Suprapubic skin (tissue), 4 donors: ENCODE measurements around the gene LARGE1. TPM values are rescaled to one million over a fixed set of nuclear protein-coding genes. Genes with fewer than 3 reads are reported as not detected.

Experiments
- DNase-seq, 2 donors: peaks; one replicate each; pipeline ENCODE4 v3.0.0-alpha.2; 2019; ENCODE audit warnings: low spot score in 2 of 2
- H3K27ac ChIP-seq: fragments of 200-600 bp; sonication (generic); one replicate; pipeline ENCODE4 v1.5.1; 2019
- H3K27me3 ChIP-seq: fragments of 200-600 bp; sonication (generic); one replicate; pipeline ENCODE4 v1.5.1; 2019
- H3K36me3 ChIP-seq: fragments of 200-600 bp; sonication (generic); one replicate; pipeline ENCODE4 v1.5.1; 2019
- H3K4me1 ChIP-seq: fragments of 200-600 bp; sonication (generic); one replicate; pipeline ENCODE4 v1.5.1; 2019
- H3K4me3 ChIP-seq: fragments of 200-600 bp; sonication (generic); one replicate; pipeline ENCODE4 v1.5.1; 2019; ENCODE audit warnings: mild to moderate bottlenecking
- H3K9me3 ChIP-seq: fragments of 200-600 bp; sonication (generic); one replicate; pipeline ENCODE4 v1.5.1; 2019
- EP300 ChIP-seq: sonication (generic); formaldehyde crosslinking; IDR thresholded peaks from one replicate; pipeline ENCODE4 v1.6.1; 2017; ENCODE audit warnings: antibody characterized with exemption
- POLR2A ChIP-seq, 2 donors: fragments of 450-650 bp; IDR thresholded peaks; one replicate each; pipeline ENCODE4 v1.6.1; 2017; ENCODE audit warnings: antibody characterized with exemption in 2 of 2, mild to moderate bottlenecking in 2 of 2, moderate library complexity in 2 of 2
- POLR2AphosphoS5 ChIP-seq, 3 donors: sonication (generic); formaldehyde crosslinking; IDR thresholded peaks; one replicate each; pipeline ENCODE4 v1.6.1; 2017; ENCODE audit warnings: antibody characterized with exemption in 3 of 3
- WGBS: methylation state at CpG from one replicate; pipeline ENCODE4 v1.1.5; 2018; 5-methylcytosine and 5-hydroxymethylcytosine counted together
- total RNA-seq, 4 donors: library from RNA; depleted of rRNA; stranded (reverse); fragments of >200 nt; gene quantifications; one replicate each; pipeline ENCODE4 v1.1.0, GENCODE V29; 2016
- TF ChIP-seq, protein P1 (sequence below), 2 donors: fragments of 200-600 bp in 1 of 2; fragments of 450-650 bp in 1 of 2; sonication (generic) in 1 of 2; IDR thresholded peaks; one replicate each; pipeline ENCODE4 v1.5.1; 2016 to 2019; ENCODE audit warnings: antibody characterized with exemption in 2 of 2, mild to moderate bottlenecking in 1 of 2, moderate library complexity in 1 of 2

LARGE1 gene
- total RNA-seq, 4 donors from 2014 or later, result 12.1 to 41.6 (median 21.1) TPM

DNA sequence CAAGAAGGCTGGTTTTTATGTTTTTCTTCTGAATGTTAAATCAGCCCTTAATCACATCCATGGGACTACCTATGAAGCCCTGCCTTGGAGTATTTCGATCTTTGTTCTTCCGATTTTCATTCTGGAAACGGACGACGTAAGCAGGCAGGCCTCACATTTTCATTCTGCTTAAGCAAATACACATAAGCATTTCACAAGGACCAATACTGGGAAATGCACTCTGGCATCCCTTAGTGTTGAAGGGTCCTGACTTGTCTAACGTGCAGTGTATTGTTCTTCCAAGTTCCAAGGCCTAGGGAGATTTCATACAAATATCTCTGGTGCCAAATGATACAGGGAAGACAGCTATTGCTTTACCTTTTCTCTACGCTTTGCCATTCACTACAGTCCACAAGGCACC, 143.8 kb downstream of the LARGE1 start:
- Histone ChIP-seq H3K4me1 (no peaks in the 10 kb centered on the region), H3K27ac (no peak overlapping the region), H3K36me3 (no peaks in the 10 kb centered on the region), H3K9me3 (no peaks in the 10 kb centered on the region), H3K27me3 (no peaks in the 10 kb centered on the region), H3K4me3 (no peak overlapping the region)
- no peak for DNase-seq
- 73% methylated on average over 7 of the region's 7 CpGs for WGBS
- no peak for TF ChIP-seq EP300
- no peak for TF ChIP-seq POLR2A (IDR thresholded peaks at IDR 0.05)
- TF ChIP-seq, protein P1, sequence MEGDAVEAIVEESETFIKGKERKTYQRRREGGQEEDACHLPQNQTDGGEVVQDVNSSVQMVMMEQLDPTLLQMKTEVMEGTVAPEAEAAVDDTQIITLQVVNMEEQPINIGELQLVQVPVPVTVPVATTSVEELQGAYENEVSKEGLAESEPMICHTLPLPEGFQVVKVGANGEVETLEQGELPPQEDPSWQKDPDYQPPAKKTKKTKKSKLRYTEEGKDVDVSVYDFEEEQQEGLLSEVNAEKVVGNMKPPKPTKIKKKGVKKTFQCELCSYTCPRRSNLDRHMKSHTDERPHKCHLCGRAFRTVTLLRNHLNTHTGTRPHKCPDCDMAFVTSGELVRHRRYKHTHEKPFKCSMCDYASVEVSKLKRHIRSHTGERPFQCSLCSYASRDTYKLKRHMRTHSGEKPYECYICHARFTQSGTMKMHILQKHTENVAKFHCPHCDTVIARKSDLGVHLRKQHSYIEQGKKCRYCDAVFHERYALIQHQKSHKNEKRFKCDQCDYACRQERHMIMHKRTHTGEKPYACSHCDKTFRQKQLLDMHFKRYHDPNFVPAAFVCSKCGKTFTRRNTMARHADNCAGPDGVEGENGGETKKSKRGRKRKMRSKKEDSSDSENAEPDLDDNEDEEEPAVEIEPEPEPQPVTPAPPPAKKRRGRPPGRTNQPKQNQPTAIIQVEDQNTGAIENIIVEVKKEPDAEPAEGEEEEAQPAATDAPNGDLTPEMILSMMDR (IDR thresholded peaks at IDR 0.05), result no peak
- no peak for TF ChIP-seq POLR2AphosphoS5 (IDR thresholded peaks at IDR 0.05)

DNA sequence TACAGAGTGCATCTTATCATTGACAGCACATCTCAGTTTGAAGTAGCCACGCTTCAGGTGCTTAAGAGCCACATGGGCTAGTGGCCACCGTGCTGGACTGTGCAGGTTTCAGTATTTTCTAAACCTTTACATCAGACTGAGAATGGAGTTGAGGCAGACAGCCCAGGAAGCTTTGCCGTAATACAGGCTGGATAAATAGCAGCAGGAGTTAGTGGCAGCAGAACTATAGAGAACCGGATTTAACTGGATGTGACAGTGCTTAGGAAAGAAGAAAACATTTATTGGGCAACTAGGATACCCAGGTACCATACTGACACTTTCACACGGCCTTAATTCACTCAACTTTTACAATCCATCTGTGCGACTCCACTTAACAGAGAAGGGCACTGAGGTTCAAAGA, 145.5 kb downstream of the LARGE1 start:
- Histone ChIP-seq H3K36me3 (no peaks in the 10 kb centered on the region), H3K4me1 (no peaks in the 10 kb centered on the region), H3K4me3 (no peak overlapping the region), H3K27ac (no peak overlapping the region), H3K27me3 (no peaks in the 10 kb centered on the region), H3K9me3 (no peaks in the 10 kb centered on the region)
- no peak for DNase-seq
- TF ChIP-seq, protein P1 (IDR thresholded peaks at IDR 0.05), result no peak
- TF ChIP-seq POLR2A (IDR thresholded peaks at IDR 0.05) (no peak), POLR2AphosphoS5 (IDR thresholded peaks at IDR 0.05) (no peak), EP300 (no peak)
- WGBS, result 93% methylated on average over 6 of the region's 6 CpGs

DNA sequence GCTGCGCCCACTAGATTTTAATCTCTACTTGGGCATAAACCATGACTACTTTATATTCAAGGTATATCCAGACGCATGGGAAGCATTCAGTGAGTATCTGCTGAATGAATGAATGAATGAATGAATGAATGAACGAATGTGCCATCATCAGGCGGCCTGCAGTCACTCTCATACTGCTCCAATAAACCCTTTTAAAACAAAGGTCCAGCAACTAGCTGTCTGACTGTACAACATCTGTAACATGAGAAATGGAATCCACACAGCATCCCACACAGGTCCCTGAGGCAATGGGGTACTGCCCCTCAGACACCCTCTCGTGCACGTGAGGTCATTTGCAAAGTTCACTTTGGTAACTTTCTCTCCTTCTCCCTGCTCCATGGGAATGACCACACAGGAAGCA, 147.5 kb downstream of the LARGE1 start:
- no peak overlapping the region for H3K27ac ChIP-seq
- H3K27me3 ChIP-seq, result no peaks in the 10 kb centered on the region
- no peaks in the 10 kb centered on the region for H3K9me3 ChIP-seq
- WGBS, result 87% methylated on average over 6 of the region's 6 CpGs
- DNase-seq, result no peak
- no peaks in the 10 kb centered on the region for H3K36me3 ChIP-seq
- H3K4me1 ChIP-seq, result no peaks in the 10 kb centered on the region
- H3K4me3 ChIP-seq, result no peak overlapping the region
- no peak for TF ChIP-seq POLR2AphosphoS5 (IDR thresholded peaks at IDR 0.05)
- TF ChIP-seq POLR2A (IDR thresholded peaks at IDR 0.05), result no peak
- TF ChIP-seq, protein P1 (IDR thresholded peaks at IDR 0.05), result no peak
- no peak for TF ChIP-seq EP300

DNA sequence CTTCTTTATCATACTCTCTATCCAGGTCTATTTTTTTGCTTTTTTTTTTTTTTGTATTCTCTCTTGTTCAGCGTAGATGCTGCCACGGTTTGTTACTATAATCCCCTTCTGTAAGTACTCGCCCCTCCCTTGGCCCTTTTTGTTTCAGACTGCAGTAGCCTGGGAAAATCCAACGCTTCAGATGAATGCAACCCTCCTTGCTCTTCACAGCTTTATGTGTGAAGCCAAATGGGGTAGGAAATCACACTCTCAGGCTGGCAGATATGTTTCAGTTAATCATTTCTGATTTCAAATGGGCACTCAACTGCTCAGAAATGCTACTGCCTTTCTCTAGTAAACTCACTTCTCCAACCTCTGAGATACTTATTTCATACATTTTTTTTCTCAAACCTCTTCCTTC, 149.1 kb downstream of the LARGE1 start:
- DNase-seq, result no peak
- Histone ChIP-seq H3K4me1 (no peaks in the 10 kb centered on the region), H3K27ac (no peak overlapping the region), H3K27me3 (no peaks in the 10 kb centered on the region), H3K9me3 (no peaks in the 10 kb centered on the region), H3K36me3 (no peaks in the 10 kb centered on the region), H3K4me3 (no peak overlapping the region)
- 92% methylated on average over 4 of the region's 4 CpGs for WGBS
- TF ChIP-seq POLR2A (IDR thresholded peaks at IDR 0.05) (no peak), POLR2AphosphoS5 (IDR thresholded peaks at IDR 0.05) (no peak), EP300 (no peak)
- TF ChIP-seq, protein P1 (IDR thresholded peaks at IDR 0.05), result no peak

DNA sequence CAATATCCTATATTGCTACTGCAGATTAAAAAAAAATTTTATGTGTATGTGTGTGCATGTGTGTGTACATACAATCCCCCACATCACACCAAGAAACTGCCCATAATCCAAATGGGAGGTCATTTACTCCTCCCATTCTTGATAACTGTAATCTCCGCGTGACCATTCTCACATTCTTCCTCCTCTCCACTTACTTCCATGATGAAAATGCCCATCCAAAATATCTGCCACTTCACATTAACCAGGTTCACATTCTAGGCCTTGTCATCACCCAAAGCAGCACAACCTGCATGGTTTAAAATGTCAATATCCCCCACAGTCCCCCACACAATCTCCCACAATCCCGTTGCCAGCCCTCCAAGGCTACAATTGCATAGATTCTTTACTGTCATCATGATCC, 149.6 kb downstream of the LARGE1 start:
- WGBS, result 91% methylated on average over 3 of the region's 3 CpGs
- H3K27ac ChIP-seq, result no peak overlapping the region
- no peaks in the 10 kb centered on the region for H3K9me3 ChIP-seq
- H3K27me3 ChIP-seq, result no peaks in the 10 kb centered on the region
- no peak for TF ChIP-seq POLR2AphosphoS5 (IDR thresholded peaks at IDR 0.05)
- no peak for TF ChIP-seq EP300
- H3K4me3 ChIP-seq, result no peak overlapping the region
- no peaks in the 10 kb centered on the region for H3K36me3 ChIP-seq
- H3K4me1 ChIP-seq, result no peaks in the 10 kb centered on the region
- no peak for DNase-seq

DNA sequence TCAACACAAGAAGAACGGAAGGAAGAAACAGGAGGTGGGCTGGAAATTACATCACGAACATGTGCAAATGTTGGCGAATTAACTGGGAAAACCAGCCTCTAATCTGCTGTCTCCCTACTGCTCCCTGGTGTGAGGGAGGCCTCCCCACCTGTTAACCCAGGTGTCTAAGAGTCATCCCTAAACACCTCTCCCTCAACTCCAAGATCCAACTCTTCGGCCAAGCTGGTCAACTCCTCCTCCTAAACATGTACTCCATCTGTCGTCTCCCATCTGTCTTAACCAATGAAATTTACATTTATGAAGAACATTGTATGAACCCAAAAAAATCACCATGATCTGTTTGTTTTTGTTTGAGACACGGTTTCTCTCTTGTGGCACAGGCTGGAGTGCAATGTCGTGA, 154.2 kb downstream of the LARGE1 start:
- no peaks in the 10 kb centered on the region for H3K4me1 ChIP-seq
- H3K9me3 ChIP-seq, result no peaks in the 10 kb centered on the region
- no peaks in the 10 kb centered on the region for H3K36me3 ChIP-seq
- H3K27me3 ChIP-seq, result no peaks in the 10 kb centered on the region
- WGBS, result 92% methylated on average over 7 of the region's 7 CpGs
- DNase-seq, result no peak
- TF ChIP-seq POLR2AphosphoS5 (IDR thresholded peaks at IDR 0.05) (no peak), POLR2A (IDR thresholded peaks at IDR 0.05) (no peak), EP300 (no peak)
- TF ChIP-seq, protein P1 (IDR thresholded peaks at IDR 0.05), result no peak
- H3K27ac ChIP-seq, result no peak overlapping the region
- no peak overlapping the region for H3K4me3 ChIP-seq
